BJ (cell line): ENCODE measurements around the gene NSUN5. TPM values are rescaled to one million over a fixed set of nuclear protein-coding genes. Genes with fewer than 3 reads are reported as not detected.

ENCODE experiments used
- CTCF ChIA-PET: fragments of 350-600 bp; formaldehyde crosslinking; extraction: SDS; loops from one replicate; lab custom pipeline; 2021; ENCODE audit warnings: antibody characterized with exemption, inconsistent platforms; lab: Yijun Ruan, JAX
- POLR2A ChIA-PET: fragments of 300-600 bp; sonication (Branson Sonifier 250); formaldehyde crosslinking; extraction: SDS; loops from one replicate; lab custom pipeline; 2021; ENCODE audit warnings: antibody characterized with exemption; lab: Charles Lee
- DNase-seq: peaks from one replicate; pipeline ENCODE4 v3.0.0-alpha.2; 2011; ENCODE audit warnings: low read depth
- H3K27me3 ChIP-seq: 2 replicates; pipeline ENCODE4 v1.6.0; 2011; ENCODE audit warnings: low read length; ENCODE audit not compliant: control insufficient read depth, insufficient read depth
- H3K36me3 ChIP-seq: 2 replicates; pipeline ENCODE4 v1.5.1; 2011; ENCODE audit warnings: low read length; ENCODE audit not compliant: control insufficient read depth, insufficient read depth
- H3K4me3 ChIP-seq: 2 replicates; pipeline ENCODE4 v1.5.1; 2011; ENCODE audit warnings: low read depth, mild to moderate bottlenecking, control low read depth, low read length
- polyA plus RNA-seq: library from polyadenylated mRNA; depleted of rRNA; stranded (reverse); fragments of >200 nt; gene quantifications from 2 replicates; pipeline ENCODE4 v1.2.3, GENCODE V29; 2011
- TF ChIP-seq, protein P1 (sequence below): IDR thresholded peaks from 2 replicates; pipeline ENCODE4 v1.5.1; 2011; ENCODE audit warnings: low read depth, mild to moderate bottlenecking, control low read depth, inconsistent platforms, low read length, moderate library complexity; ENCODE audit not compliant: insufficient read depth

The NSUN5 gene
- polyA plus RNA-seq, 1 experiment: 23.6 TPM

GRCh38 chr7:73352784-73353183 lies 44.2 kb upstream of the NSUN5 start:
- CTCF ChIA-PET: interaction anchor here (1.3 to 2.3 kb wide), 2 partner anchors 10 to 99 kb away, joined by 3 to 10 read pairs; no protein-coding TSS in a partner anchor

GRCh38 chr7:73351447-73352167 lies 43.0 kb upstream of the NSUN5 start:
- TF ChIP-seq, protein P1, sequence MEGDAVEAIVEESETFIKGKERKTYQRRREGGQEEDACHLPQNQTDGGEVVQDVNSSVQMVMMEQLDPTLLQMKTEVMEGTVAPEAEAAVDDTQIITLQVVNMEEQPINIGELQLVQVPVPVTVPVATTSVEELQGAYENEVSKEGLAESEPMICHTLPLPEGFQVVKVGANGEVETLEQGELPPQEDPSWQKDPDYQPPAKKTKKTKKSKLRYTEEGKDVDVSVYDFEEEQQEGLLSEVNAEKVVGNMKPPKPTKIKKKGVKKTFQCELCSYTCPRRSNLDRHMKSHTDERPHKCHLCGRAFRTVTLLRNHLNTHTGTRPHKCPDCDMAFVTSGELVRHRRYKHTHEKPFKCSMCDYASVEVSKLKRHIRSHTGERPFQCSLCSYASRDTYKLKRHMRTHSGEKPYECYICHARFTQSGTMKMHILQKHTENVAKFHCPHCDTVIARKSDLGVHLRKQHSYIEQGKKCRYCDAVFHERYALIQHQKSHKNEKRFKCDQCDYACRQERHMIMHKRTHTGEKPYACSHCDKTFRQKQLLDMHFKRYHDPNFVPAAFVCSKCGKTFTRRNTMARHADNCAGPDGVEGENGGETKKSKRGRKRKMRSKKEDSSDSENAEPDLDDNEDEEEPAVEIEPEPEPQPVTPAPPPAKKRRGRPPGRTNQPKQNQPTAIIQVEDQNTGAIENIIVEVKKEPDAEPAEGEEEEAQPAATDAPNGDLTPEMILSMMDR: no peak
- CTCF ChIA-PET: interaction anchor here (0.9 to 2.3 kb wide), 5 partner anchors 9 to 100 kb away, joined by 3 to 10 read pairs (median 4); no protein-coding TSS in a partner anchor
- Histone ChIP-seq H3K27me3 (peaks cover 1% of the 10 kb centered on the region; the same call in 1 of the 2 replicates), H3K36me3 (no peaks in the 10 kb centered on the region), H3K4me3 (no peak overlapping the region)
- no peak for DNase-seq
- POLR2A ChIA-PET: no interaction called here

More at GRCh38 chr7:73352784-73353183, 44.2 kb upstream of the NSUN5 start:
- DNase-seq: no peak
- POLR2A ChIA-PET: no interaction called here
- Histone ChIP-seq H3K4me3 (no peak overlapping the region), H3K27me3 (peaks cover 1% of the 10 kb centered on the region; the same call in 1 of the 2 replicates), H3K36me3 (no peaks in the 10 kb centered on the region)
- TF ChIP-seq, protein P1: no peak

DNA sequence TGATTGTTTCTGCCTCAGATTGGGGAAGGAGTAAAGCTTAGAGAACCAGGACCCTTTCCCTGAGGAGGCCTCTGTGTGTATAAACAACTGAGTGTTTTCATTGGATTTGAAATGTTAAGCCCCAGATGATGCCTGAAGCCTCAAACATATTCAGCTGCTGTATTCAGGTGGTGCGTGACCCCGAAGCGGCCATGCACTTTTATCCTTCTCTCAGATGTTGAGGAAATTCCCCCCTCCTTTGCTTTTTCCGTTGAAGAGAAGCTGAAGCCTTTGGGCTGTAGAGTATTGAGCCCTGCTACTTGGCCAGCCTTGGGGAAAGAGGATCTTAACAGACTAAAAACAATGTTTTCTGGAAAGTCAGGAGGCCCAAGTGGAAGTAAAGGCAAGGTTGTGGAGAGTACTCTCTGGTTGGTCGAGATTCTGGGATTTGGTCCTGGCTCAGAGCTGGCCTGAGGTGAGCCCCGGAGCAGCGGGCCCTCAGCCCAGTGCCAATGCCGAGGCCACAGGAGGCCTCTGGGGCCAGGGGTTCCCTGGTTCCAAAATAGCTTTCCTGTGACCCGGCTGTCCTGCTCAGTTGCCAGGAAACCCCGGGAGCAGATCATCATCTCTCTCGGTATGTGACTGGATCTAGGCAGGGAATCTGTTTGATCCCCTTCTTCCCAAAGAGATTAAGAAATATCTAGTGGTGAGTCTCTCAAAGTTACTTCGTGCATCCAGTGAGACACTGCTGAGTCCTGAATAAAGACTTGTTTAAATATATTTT lies 41.9 kb upstream of the NSUN5 start:
- CTCF ChIA-PET: interaction anchor here (0.9 to 1.9 kb wide), 3 partner anchors 8 to 36 kb away, joined by 4 to 5 read pairs (median 4); no protein-coding TSS in a partner anchor
- POLR2A ChIA-PET: no interaction called here

GRCh38 chr7:73349763-73350162 lies 41.1 kb upstream of the NSUN5 start:
- POLR2A ChIA-PET: no interaction called here
- no peak for DNase-seq
- TF ChIP-seq, protein P1: no peak
- CTCF ChIA-PET: interaction anchor here (1.7 to 1.9 kb wide), 2 partner anchors 7 to 25 kb away, joined by 4 to 5 read pairs; no protein-coding TSS in a partner anchor
- no peak overlapping the region for H3K4me3 ChIP-seq
- no peaks in the 10 kb centered on the region; the same call in 1 of the 2 replicates for H3K27me3 ChIP-seq
- H3K36me3 ChIP-seq: no peaks in the 10 kb centered on the region

More for the DNA sequence above, 41.9 kb upstream of the NSUN5 start:
- Histone ChIP-seq H3K4me3 (no peak overlapping the region), H3K27me3 (no peaks in the 10 kb centered on the region; the same call in 1 of the 2 replicates), H3K36me3 (no peaks in the 10 kb centered on the region)
- TF ChIP-seq, protein P1: no peak
- DNase-seq: no peak

- POLR2A ChIA-PET: no interaction called here
- Histone ChIP-seq H3K4me3 (no peak overlapping the region), H3K27me3 (no peaks in the 10 kb centered on the region; the same call in 1 of the 2 replicates), H3K36me3 (no peaks in the 10 kb centered on the region)
- TF ChIP-seq, protein P1: no peak
- CTCF ChIA-PET: interaction anchor here (6.9 kb wide), 1 partner anchor 107 kb away, joined by 58 read pairs; no protein-coding TSS in a partner anchor
- DNase-seq: no peak
These were observed 37.3 kb upstream of the NSUN5 start for GRCh38 chr7:73345951-73346350.
